Measurements from ENCODE around the gene BAZ2B.

BAZ2B gene

GRCh38 chr2:159462961-159463360 lies 153.4 kb downstream of the BAZ2B start:
- CTCF ChIA-PET = no interaction called here
- DNase-seq (ENCODE audit: extremely low spot score) = no peak
- TF ChIP-seq TARDBP (IDR thresholded peaks at IDR 0.05) = no peak
- no peak for TF ChIP-seq ELF4 (IDR thresholded peaks at IDR 0.05)
- no peak for TF ChIP-seq ARNT (IDR thresholded peaks at IDR 0.05)
- no peak for TF ChIP-seq CTBP1 (IDR thresholded peaks at IDR 0.05; ENCODE audit: borderline replicate concordance)
- no peak for TF ChIP-seq ZNF384 (IDR thresholded peaks at IDR 0.05)
- no peak for TF ChIP-seq PKNOX1 (IDR thresholded peaks at IDR 0.05)
- POLR2A ChIA-PET = no interaction called here

- TF ChIP-seq FOXA1 (IDR thresholded peaks at IDR 0.05) = no peak
- TF ChIP-seq TARDBP (IDR thresholded peaks at IDR 0.05) = no peak
- no peak for TF ChIP-seq FOXM1 (IDR thresholded peaks at IDR 0.05; ENCODE audit: borderline replicate concordance)
- TF ChIP-seq CTBP1 (IDR thresholded peaks at IDR 0.05; ENCODE audit: borderline replicate concordance) = no peak
- TF ChIP-seq PKNOX1 (IDR thresholded peaks at IDR 0.05) = no peak
- no peak for TF ChIP-seq L3MBTL2 (conservative IDR thresholded peaks at IDR 0.05)
- no peak for TF ChIP-seq NFRKB (IDR thresholded peaks at IDR 0.05)
- no peak for TF ChIP-seq ZNF384 (IDR thresholded peaks at IDR 0.05)
- no peak for TF ChIP-seq HDGF (IDR thresholded peaks at IDR 0.05; ENCODE audit: borderline replicate concordance)
- no peak for TF ChIP-seq SP1 (IDR thresholded peaks at IDR 0.05)
- no peak for TF ChIP-seq BHLHE40 (IDR thresholded peaks at IDR 0.05; ENCODE audit: borderline replicate concordance)
- TF ChIP-seq ELF4 (IDR thresholded peaks at IDR 0.05) = no peak
- TF ChIP-seq FOXK2 (IDR thresholded peaks at IDR 0.05) = no peak
- no peak for TF ChIP-seq ARNT (IDR thresholded peaks at IDR 0.05)
- TF ChIP-seq LEF1 (IDR thresholded peaks at IDR 0.05; ENCODE audit: borderline replicate concordance) = no peak
- TF ChIP-seq SUZ12 (IDR thresholded peaks at IDR 0.05) = no peak
- ChIA-PET POLR2A (no interaction called here), CTCF (no interaction called here)
- DNase-seq (ENCODE audit: extremely low spot score) = no peak
Observed at GRCh38 chr2:159462201-159462785, 154.1 kb downstream of the BAZ2B start.

- ChIA-PET CTCF (no interaction called here), POLR2A (no interaction called here)
- no peak for DNase-seq (ENCODE audit: extremely low spot score)
- TF ChIP-seq ARNT (IDR thresholded peaks at IDR 0.05) = no peak
- no peak for TF ChIP-seq FOXA1 (IDR thresholded peaks at IDR 0.05)
- TF ChIP-seq CTBP1 (IDR thresholded peaks at IDR 0.05; ENCODE audit: borderline replicate concordance) = no peak
- no peak for TF ChIP-seq SUZ12 (IDR thresholded peaks at IDR 0.05)
- TF ChIP-seq FOXK2 (IDR thresholded peaks at IDR 0.05) = no peak
- TF ChIP-seq FOXM1 (IDR thresholded peaks at IDR 0.05; ENCODE audit: borderline replicate concordance) = no peak
- TF ChIP-seq BHLHE40 (IDR thresholded peaks at IDR 0.05; ENCODE audit: borderline replicate concordance) = no peak
- TF ChIP-seq NFRKB (IDR thresholded peaks at IDR 0.05) = no peak
- TF ChIP-seq SP1 (IDR thresholded peaks at IDR 0.05) = no peak
- no peak for TF ChIP-seq ZNF384 (IDR thresholded peaks at IDR 0.05)
- TF ChIP-seq HDGF (IDR thresholded peaks at IDR 0.05; ENCODE audit: borderline replicate concordance) = no peak
- TF ChIP-seq PKNOX1 (IDR thresholded peaks at IDR 0.05) = no peak
- TF ChIP-seq TARDBP (IDR thresholded peaks at IDR 0.05) = no peak
- no peak for TF ChIP-seq ELF4 (IDR thresholded peaks at IDR 0.05)
- no peak for TF ChIP-seq L3MBTL2 (conservative IDR thresholded peaks at IDR 0.05)
- TF ChIP-seq LEF1 (IDR thresholded peaks at IDR 0.05; ENCODE audit: borderline replicate concordance) = no peak
Observed at GRCh38 chr2:159461076-159461475, 155.3 kb downstream of the BAZ2B start.

- CTCF ChIA-PET = no interaction called here
- TF ChIP-seq PKNOX1 (IDR thresholded peaks at IDR 0.05) (no peak), FOXA1 (IDR thresholded peaks at IDR 0.05) (no peak), SP1 (IDR thresholded peaks at IDR 0.05) (no peak), ARNT (IDR thresholded peaks at IDR 0.05) (no peak), HDGF (IDR thresholded peaks at IDR 0.05; ENCODE audit: borderline replicate concordance) (no peak), TARDBP (IDR thresholded peaks at IDR 0.05) (no peak), ELF4 (IDR thresholded peaks at IDR 0.05) (no peak), BHLHE40 (IDR thresholded peaks at IDR 0.05; ENCODE audit: borderline replicate concordance) (no peak), CTBP1 (IDR thresholded peaks at IDR 0.05; ENCODE audit: borderline replicate concordance) (no peak), L3MBTL2 (conservative IDR thresholded peaks at IDR 0.05) (no peak), ZNF384 (IDR thresholded peaks at IDR 0.05) (no peak), FOXK2 (IDR thresholded peaks at IDR 0.05) (no peak), FOXM1 (IDR thresholded peaks at IDR 0.05; ENCODE audit: borderline replicate concordance) (no peak), NFRKB (IDR thresholded peaks at IDR 0.05) (no peak), SUZ12 (IDR thresholded peaks at IDR 0.05) (no peak), LEF1 (IDR thresholded peaks at IDR 0.05; ENCODE audit: borderline replicate concordance) (no peak)
- POLR2A ChIA-PET = no interaction called here
- DNase-seq (ENCODE audit: extremely low spot score) = no peak
Observed at GRCh38 chr2:159460227-159460626, 156.1 kb downstream of the BAZ2B start.

- TF ChIP-seq TARDBP (IDR thresholded peaks at IDR 0.05) = no peak
- no peak for TF ChIP-seq HDGF (IDR thresholded peaks at IDR 0.05; ENCODE audit: borderline replicate concordance)
- TF ChIP-seq LEF1 (IDR thresholded peaks at IDR 0.05; ENCODE audit: borderline replicate concordance) = no peak
- TF ChIP-seq NFRKB (IDR thresholded peaks at IDR 0.05) = no peak
- TF ChIP-seq ELF4 (IDR thresholded peaks at IDR 0.05) = no peak
- TF ChIP-seq SUZ12 (IDR thresholded peaks at IDR 0.05) = no peak
- TF ChIP-seq PKNOX1 (IDR thresholded peaks at IDR 0.05) = no peak
- TF ChIP-seq SP1 (IDR thresholded peaks at IDR 0.05) = no peak
- no peak for TF ChIP-seq BHLHE40 (IDR thresholded peaks at IDR 0.05; ENCODE audit: borderline replicate concordance)
- TF ChIP-seq CTBP1 (IDR thresholded peaks at IDR 0.05; ENCODE audit: borderline replicate concordance) = no peak
- no peak for TF ChIP-seq FOXK2 (IDR thresholded peaks at IDR 0.05)
- TF ChIP-seq FOXM1 (IDR thresholded peaks at IDR 0.05; ENCODE audit: borderline replicate concordance) = no peak
- no peak for TF ChIP-seq ARNT (IDR thresholded peaks at IDR 0.05)
- TF ChIP-seq FOXA1 (IDR thresholded peaks at IDR 0.05) = no peak
- ChIA-PET POLR2A (no interaction called here), CTCF (no interaction called here)
- no peak for DNase-seq (ENCODE audit: extremely low spot score)
Observed at GRCh38 chr2:159459279-159459678, 157.1 kb downstream of the BAZ2B start.
